ENCODE data around the gene BRF1.

BRF1 gene

GRCh38 chr14:105300542-105301102, at the start of gene BRF1:
Gene BRF1, minus strand, starts transcription at chr14:105301001. Its CDS starts 372 bp downstream, at chr14:105300629.
- no peaks in the 10 kb centered on the region for H3K27me3 ChIP-seq (ENCODE audit: control insufficient read depth in 5 of 5, insufficient read depth in 4 of 5, low read length in 5 of 5)
- H3K4me1 ChIP-seq (ENCODE audit: control insufficient read depth in 5 of 5, insufficient read depth in 5 of 5, low read length in 5 of 5) = peaks cover 3 to 21% (median 19%) of the 10 kb centered on the region in 5 donors
- no peaks in the 10 kb centered on the region for H3K9me3 ChIP-seq (ENCODE audit: control insufficient read depth in 5 of 5, low read length in 5 of 5)
- peak within 1 kb of the TSS; percentile 78 for H3K27ac ChIP-seq (ENCODE audit: low read depth, low read length)
- no peaks in the 10 kb centered on the region for H3K36me3 ChIP-seq (ENCODE audit: control insufficient read depth in 5 of 5, insufficient read depth in 5 of 5, low read length in 5 of 5)
- H3K9ac ChIP-seq (ENCODE audit: low read length in 5 of 5) = peak within 1 kb of the TSS; percentile 63 to 90 (median 86)
- peak within 1 kb of the TSS; percentile 68 to 90 (median 80) for H3K4me3 ChIP-seq (ENCODE audit: low read depth in 1 of 5, low read length in 5 of 5)

GRCh38 chr14:105349992-105350391, 49.2 kb upstream of the BRF1 start:
- H3K9ac ChIP-seq (ENCODE audit: low read length in 5 of 5) = no peak overlapping the region
- H3K27ac ChIP-seq (ENCODE audit: low read depth, low read length) = no peak overlapping the region
- H3K4me3 ChIP-seq (ENCODE audit: low read depth in 1 of 5, low read length in 5 of 5) = no peak overlapping the region
- H3K36me3 ChIP-seq (ENCODE audit: control insufficient read depth in 5 of 5, insufficient read depth in 5 of 5, low read length in 5 of 5) = peaks cover 0 to 31% (median 22%) of the 10 kb centered on the region in 5 donors
- H3K27me3 ChIP-seq (ENCODE audit: control insufficient read depth in 5 of 5, insufficient read depth in 4 of 5, low read length in 5 of 5) = no peaks in the 10 kb centered on the region
- peaks cover 0 to 7% (median 4%) of the 10 kb centered on the region in 5 donors for H3K4me1 ChIP-seq (ENCODE audit: control insufficient read depth in 5 of 5, insufficient read depth in 5 of 5, low read length in 5 of 5)
- H3K9me3 ChIP-seq (ENCODE audit: control insufficient read depth in 5 of 5, low read length in 5 of 5) = no peaks in the 10 kb centered on the region

GRCh38 chr14:105348945-105349699, 48.3 kb upstream of the BRF1 start:
- Histone ChIP-seq H3K4me3 (ENCODE audit: low read depth in 1 of 5, low read length in 5 of 5) (no peak overlapping the region), H3K27ac (ENCODE audit: low read depth, low read length) (no peak overlapping the region), H3K9ac (ENCODE audit: low read length in 5 of 5) (no peak overlapping the region), H3K9me3 (ENCODE audit: control insufficient read depth in 5 of 5, low read length in 5 of 5) (no peaks in the 10 kb centered on the region), H3K4me1 (ENCODE audit: control insufficient read depth in 5 of 5, insufficient read depth in 5 of 5, low read length in 5 of 5) (peaks cover 0 to 7% (median 4%) of the 10 kb centered on the region in 5 donors), H3K36me3 (ENCODE audit: control insufficient read depth in 5 of 5, insufficient read depth in 5 of 5, low read length in 5 of 5) (peaks cover 0 to 22% (median 15%) of the 10 kb centered on the region in 5 donors), H3K27me3 (ENCODE audit: control insufficient read depth in 5 of 5, insufficient read depth in 4 of 5, low read length in 5 of 5) (no peaks in the 10 kb centered on the region)

GRCh38 chr14:105348169-105348944, 47.6 kb upstream of the BRF1 start:
- peaks cover 0 to 7% (median 4%) of the 10 kb centered on the region in 5 donors for H3K4me1 ChIP-seq (ENCODE audit: control insufficient read depth in 5 of 5, insufficient read depth in 5 of 5, low read length in 5 of 5)
- no peaks in the 10 kb centered on the region for H3K9me3 ChIP-seq (ENCODE audit: control insufficient read depth in 5 of 5, low read length in 5 of 5)
- no peaks in the 10 kb centered on the region for H3K27me3 ChIP-seq (ENCODE audit: control insufficient read depth in 5 of 5, insufficient read depth in 4 of 5, low read length in 5 of 5)
- H3K27ac ChIP-seq (ENCODE audit: low read depth, low read length) = no peak overlapping the region
- H3K9ac ChIP-seq (ENCODE audit: low read length in 5 of 5) = no peak overlapping the region
- peaks cover 0 to 22% (median 12%) of the 10 kb centered on the region in 5 donors for H3K36me3 ChIP-seq (ENCODE audit: control insufficient read depth in 5 of 5, insufficient read depth in 5 of 5, low read length in 5 of 5)
- H3K4me3 ChIP-seq (ENCODE audit: low read depth in 1 of 5, low read length in 5 of 5) = no peak overlapping the region

GRCh38 chr14:105347587-105347968, 46.8 kb upstream of the BRF1 start:
- H3K9ac ChIP-seq (ENCODE audit: low read length in 5 of 5) = no peak overlapping the region
- H3K36me3 ChIP-seq (ENCODE audit: control insufficient read depth in 5 of 5, insufficient read depth in 5 of 5, low read length in 5 of 5) = peaks cover 0 to 22% (median 12%) of the 10 kb centered on the region in 5 donors
- H3K4me3 ChIP-seq (ENCODE audit: low read depth in 1 of 5, low read length in 5 of 5) = no peak overlapping the region
- peaks cover 0 to 7% (median 5%) of the 10 kb centered on the region in 5 donors for H3K4me1 ChIP-seq (ENCODE audit: control insufficient read depth in 5 of 5, insufficient read depth in 5 of 5, low read length in 5 of 5)
- no peaks in the 10 kb centered on the region for H3K9me3 ChIP-seq (ENCODE audit: control insufficient read depth in 5 of 5, low read length in 5 of 5)
- H3K27ac ChIP-seq (ENCODE audit: low read depth, low read length) = no peak overlapping the region
- H3K27me3 ChIP-seq (ENCODE audit: control insufficient read depth in 5 of 5, insufficient read depth in 4 of 5, low read length in 5 of 5) = no peaks in the 10 kb centered on the region

- H3K27ac ChIP-seq (ENCODE audit: low read depth, low read length) = no peak overlapping the region
- H3K9me3 ChIP-seq (ENCODE audit: control insufficient read depth in 5 of 5, low read length in 5 of 5) = no peaks in the 10 kb centered on the region
- H3K4me3 ChIP-seq (ENCODE audit: low read depth in 1 of 5, low read length in 5 of 5) = no peak overlapping the region
- H3K27me3 ChIP-seq (ENCODE audit: control insufficient read depth in 5 of 5, insufficient read depth in 4 of 5, low read length in 5 of 5) = no peaks in the 10 kb centered on the region
- peaks cover 0 to 6% (median 3%) of the 10 kb centered on the region in 5 donors for H3K4me1 ChIP-seq (ENCODE audit: control insufficient read depth in 5 of 5, insufficient read depth in 5 of 5, low read length in 5 of 5)
- no peak overlapping the region for H3K9ac ChIP-seq (ENCODE audit: low read length in 5 of 5)
- peaks cover 0 to 22% (median 12%) of the 10 kb centered on the region in 5 donors for H3K36me3 ChIP-seq (ENCODE audit: control insufficient read depth in 5 of 5, insufficient read depth in 5 of 5, low read length in 5 of 5)
Measured at GRCh38 chr14:105346876-105347586, 46.2 kb upstream of the BRF1 start.

- H3K9ac ChIP-seq (ENCODE audit: low read length in 5 of 5) = no peak overlapping the region
- H3K36me3 ChIP-seq (ENCODE audit: control insufficient read depth in 5 of 5, insufficient read depth in 5 of 5, low read length in 5 of 5) = peaks cover 0 to 22% (median 12%) of the 10 kb centered on the region in 5 donors
- no peaks in the 10 kb centered on the region for H3K9me3 ChIP-seq (ENCODE audit: control insufficient read depth in 5 of 5, low read length in 5 of 5)
- no peak overlapping the region for H3K4me3 ChIP-seq (ENCODE audit: low read depth in 1 of 5, low read length in 5 of 5)
- H3K27me3 ChIP-seq (ENCODE audit: control insufficient read depth in 5 of 5, insufficient read depth in 4 of 5, low read length in 5 of 5) = no peaks in the 10 kb centered on the region
- H3K4me1 ChIP-seq (ENCODE audit: control insufficient read depth in 5 of 5, insufficient read depth in 5 of 5, low read length in 5 of 5) = peaks cover 0 to 12% (median 3%) of the 10 kb centered on the region in 5 donors
- H3K27ac ChIP-seq (ENCODE audit: low read depth, low read length) = no peak overlapping the region
Measured at GRCh38 chr14:105346200-105346533, 45.4 kb upstream of the BRF1 start.

- Histone ChIP-seq H3K27ac (ENCODE audit: low read depth, low read length) (no peak overlapping the region), H3K9ac (ENCODE audit: low read length in 5 of 5) (no peak overlapping the region), H3K4me3 (ENCODE audit: low read depth in 1 of 5, low read length in 5 of 5) (no peak overlapping the region), H3K4me1 (ENCODE audit: control insufficient read depth in 5 of 5, insufficient read depth in 5 of 5, low read length in 5 of 5) (peaks cover 0 to 25% (median 17%) of the 10 kb centered on the region in 5 donors), H3K27me3 (ENCODE audit: control insufficient read depth in 5 of 5, insufficient read depth in 4 of 5, low read length in 5 of 5) (no peaks in the 10 kb centered on the region), H3K9me3 (ENCODE audit: control insufficient read depth in 5 of 5, low read length in 5 of 5) (no peaks in the 10 kb centered on the region), H3K36me3 (ENCODE audit: control insufficient read depth in 5 of 5, insufficient read depth in 5 of 5, low read length in 5 of 5) (no peaks in the 10 kb centered on the region)
Measured at GRCh38 chr14:105343194-105343593, 42.4 kb upstream of the BRF1 start.

GRCh38 chr14:105340821-105341733, 40.3 kb upstream of the BRF1 start:
- H3K4me3 ChIP-seq (ENCODE audit: low read depth in 1 of 5, low read length in 5 of 5) = no peak overlapping the region
- H3K36me3 ChIP-seq (ENCODE audit: control insufficient read depth in 5 of 5, insufficient read depth in 5 of 5, low read length in 5 of 5) = peaks cover 0 to 5% (median 0%) of the 10 kb centered on the region in 5 donors
- H3K27ac ChIP-seq (ENCODE audit: low read depth, low read length) = no peak overlapping the region
- H3K9ac ChIP-seq (ENCODE audit: low read length in 5 of 5) = peak overlapping the region in 2 of 5 donors; percentile 12 to 45
- H3K27me3 ChIP-seq (ENCODE audit: control insufficient read depth in 5 of 5, insufficient read depth in 4 of 5, low read length in 5 of 5) = no peaks in the 10 kb centered on the region
- peaks cover 0 to 38% (median 33%) of the 10 kb centered on the region in 5 donors for H3K4me1 ChIP-seq (ENCODE audit: control insufficient read depth in 5 of 5, insufficient read depth in 5 of 5, low read length in 5 of 5)
- H3K9me3 ChIP-seq (ENCODE audit: control insufficient read depth in 5 of 5, low read length in 5 of 5) = no peaks in the 10 kb centered on the region

Measured in subcutaneous abdominal adipose tissue (tissue), 5 donors.